Measurements from ENCODE around the gene ARHGAP10. TPM values are rescaled to one million over a fixed set of nuclear protein-coding genes. Genes with fewer than 3 reads are reported as not detected.

Gene ARHGAP10
- total RNA-seq, 4 donors from 2014 or later = 153 to 404 (median 215) TPM

GRCh38 chr4:148041606-148042329 is 309.9 kb downstream of the ARHGAP10 start:
- Histone ChIP-seq H3K4me3 (no peak overlapping the region), H3K36me3 (peaks cover 0 to 6% of the 10 kb centered on the region in 2 donors), H3K27me3 (no peaks in the 10 kb centered on the region), H3K27ac (no peak overlapping the region), H3K9me3 (no peaks in the 10 kb centered on the region), H3K4me1 (peaks cover 0 to 61% (median 0%) of the 10 kb centered on the region in 3 donors)
- no peak for ATAC-seq
- TF ChIP-seq EP300 (IDR thresholded peaks at IDR 0.05) (no peak), CTCF (IDR thresholded peaks at IDR 0.05) (no peak), POLR2A (IDR thresholded peaks at IDR 0.05) (no peak), POLR2AphosphoS5 (IDR thresholded peaks at IDR 0.05) (no peak)
- WGBS, 2 donors (ENCODE audit: low coverage in 1 of 2) = 89 to 92% methylated on average over 5 to 7 of the region's 7 CpGs

GRCh38 chr4:148044089-148044911 is 312.4 kb downstream of the ARHGAP10 start:
- peak; percentile 34 for ATAC-seq
- no peak overlapping the region for H3K27ac ChIP-seq
- peaks cover 0 to 58% (median 0%) of the 10 kb centered on the region in 3 donors for H3K4me1 ChIP-seq
- H3K36me3 ChIP-seq = peaks cover 0 to 30% of the 10 kb centered on the region in 2 donors
- H3K27me3 ChIP-seq = no peaks in the 10 kb centered on the region
- WGBS, 2 donors (ENCODE audit: low coverage in 1 of 2) = 61 to 71% methylated on average over 5 to 7 of the region's 9 CpGs
- TF ChIP-seq POLR2A (IDR thresholded peaks at IDR 0.05) (no peak), EP300 (IDR thresholded peaks at IDR 0.05) (no peak), CTCF (IDR thresholded peaks at IDR 0.05) (no peak), POLR2AphosphoS5 (IDR thresholded peaks at IDR 0.05) (no peak)
- H3K4me3 ChIP-seq = no peak overlapping the region
- no peaks in the 10 kb centered on the region for H3K9me3 ChIP-seq

DNA sequence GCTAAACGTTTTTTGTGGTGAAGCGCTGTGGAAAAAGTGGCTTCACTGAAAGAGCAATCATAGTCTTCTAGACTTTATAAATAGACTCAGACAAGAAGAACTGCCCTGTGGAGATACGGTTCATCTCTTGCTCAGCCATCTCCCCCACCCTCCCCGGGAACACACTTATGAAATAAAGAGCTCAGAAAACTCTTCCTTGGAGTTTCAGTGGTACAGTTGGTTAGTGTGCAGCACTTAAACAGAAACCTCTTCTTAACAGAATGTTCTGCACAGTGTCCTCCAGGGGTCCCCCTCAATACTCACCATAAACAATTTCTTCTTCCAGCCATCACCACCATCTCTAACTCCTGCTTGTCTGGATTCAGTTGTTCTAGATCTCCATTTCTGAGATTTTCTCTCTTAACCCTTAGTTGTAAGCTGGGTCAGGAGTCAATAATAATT is 313.0 kb downstream of the ARHGAP10 start:
- Histone ChIP-seq H3K4me1 (peaks cover 0 to 52% (median 0%) of the 10 kb centered on the region in 3 donors), H3K4me3 (no peak overlapping the region), H3K27me3 (no peaks in the 10 kb centered on the region), H3K9me3 (no peaks in the 10 kb centered on the region), H3K36me3 (peaks cover 0 to 32% of the 10 kb centered on the region in 2 donors), H3K27ac (no peak overlapping the region)
- ATAC-seq = no peak
- TF ChIP-seq POLR2A (IDR thresholded peaks at IDR 0.05) = no peak
- TF ChIP-seq CTCF (IDR thresholded peaks at IDR 0.05) = no peak
- TF ChIP-seq EP300 (IDR thresholded peaks at IDR 0.05) = no peak
- TF ChIP-seq POLR2AphosphoS5 (IDR thresholded peaks at IDR 0.05) = no peak
- 60 to 69% methylated on average over 1 to 4 of the region's 4 CpGs for WGBS, 2 donors (ENCODE audit: low coverage in 1 of 2)

GRCh38 chr4:148048598-148048997 is 316.7 kb downstream of the ARHGAP10 start:
- TF ChIP-seq POLR2A (IDR thresholded peaks at IDR 0.05) (no peak), CTCF (IDR thresholded peaks at IDR 0.05) (no peak), EP300 (IDR thresholded peaks at IDR 0.05) (no peak), POLR2AphosphoS5 (IDR thresholded peaks at IDR 0.05) (no peak)
- Histone ChIP-seq H3K27me3 (no peaks in the 10 kb centered on the region), H3K36me3 (peaks cover 0 to 40% of the 10 kb centered on the region in 2 donors), H3K4me3 (no peak overlapping the region), H3K27ac (no peak overlapping the region), H3K9me3 (no peaks in the 10 kb centered on the region), H3K4me1 (peaks cover 0 to 56% (median 6%) of the 10 kb centered on the region in 3 donors)
- ATAC-seq = no peak
- WGBS, 2 donors (ENCODE audit: low coverage in 1 of 2) = 14 to 31% methylated on average over 4 of the region's 4 CpGs

Data from gastroesophageal sphincter (tissue), 4 donors.